ENCODE data around the gene ATP5PF. TPM values are rescaled to one million over a fixed set of nuclear protein-coding genes. Genes with fewer than 3 reads are reported as not detected.

ATP5PF gene
- total RNA-seq, 6 experiments from 2014 or later = 144 to 166 (median 161) TPM

DNA sequence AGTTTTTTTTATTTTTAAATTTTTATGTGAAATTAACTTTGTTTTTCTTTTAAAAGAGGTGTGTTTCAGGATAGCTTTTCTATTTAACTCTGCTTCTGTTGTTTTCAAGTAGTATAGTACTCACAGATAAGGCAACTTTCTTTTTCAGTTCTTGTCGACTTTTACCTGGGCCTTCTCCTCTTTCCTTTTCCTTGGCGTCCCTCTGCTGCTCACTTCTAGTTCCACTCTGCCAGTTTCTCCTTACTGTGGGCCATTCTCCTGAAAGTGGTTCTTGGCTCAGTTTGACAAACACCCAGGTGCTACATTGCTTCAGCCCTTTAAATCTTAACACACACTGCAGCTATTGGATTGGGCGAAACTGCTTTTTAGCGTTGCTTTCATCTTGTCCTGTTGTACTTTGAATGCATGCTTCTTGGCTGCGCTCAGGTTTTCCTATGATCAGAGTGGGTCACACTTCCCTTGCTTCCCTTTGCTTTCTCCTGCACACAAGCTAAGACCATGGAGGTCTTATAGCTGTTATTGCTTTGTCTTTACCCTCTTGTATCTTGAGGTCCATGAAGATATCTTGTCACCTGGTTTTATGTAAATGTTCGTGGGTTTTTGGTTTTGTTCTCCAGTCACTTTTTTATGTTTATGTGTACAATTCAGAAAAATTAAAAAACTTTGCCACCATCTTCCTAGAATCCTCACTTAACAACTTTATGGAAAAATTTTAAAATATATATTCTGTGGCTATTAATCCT is 21.7 kb upstream of the ATP5PF start:
- no peak for TF ChIP-seq CTCF (IDR thresholded peaks at IDR 0.05)
- H3K27ac Mint-ChIP-seq = peak overlapping the region; percentile 25; the same call in 1 of the 2 replicates
- H3K4me1 Mint-ChIP-seq (ENCODE audit: low read depth) = no peaks in the 10 kb centered on the region; the same call in 1 of the 2 replicates
- no peak overlapping the region for H3K4me3 Mint-ChIP-seq
- no peaks in the 10 kb centered on the region for H3K9me3 Mint-ChIP-seq
- H3K27me3 Mint-ChIP-seq (ENCODE audit: insufficient read depth) = no peaks in the 10 kb centered on the region
- peaks cover 11% of the 10 kb centered on the region; the same call in 1 of the 2 replicates for H3K36me3 Mint-ChIP-seq (ENCODE audit: low read depth)
- DNase-seq = no peak

- Mint-ChIP-seq H3K4me3 (no peak overlapping the region), H3K36me3 (ENCODE audit: low read depth) (peaks cover 11% of the 10 kb centered on the region; the same call in 1 of the 2 replicates), H3K9me3 (no peaks in the 10 kb centered on the region), H3K4me1 (ENCODE audit: low read depth) (no peaks in the 10 kb centered on the region; the same call in 1 of the 2 replicates), H3K27me3 (ENCODE audit: insufficient read depth) (no peaks in the 10 kb centered on the region), H3K27ac (peak overlapping the region; percentile 23; the same call in 1 of the 2 replicates)
- no peak for DNase-seq
- no peak for TF ChIP-seq CTCF (IDR thresholded peaks at IDR 0.05)
Observed at GRCh38 chr21:25752416-25752815, 17.7 kb upstream of the ATP5PF start.

GRCh38 chr21:25750085-25750484 is 15.4 kb upstream of the ATP5PF start:
- no peaks in the 10 kb centered on the region for H3K27me3 Mint-ChIP-seq (ENCODE audit: insufficient read depth)
- no peak for TF ChIP-seq CTCF (IDR thresholded peaks at IDR 0.05)
- H3K4me3 Mint-ChIP-seq = no peak overlapping the region
- H3K27ac Mint-ChIP-seq = no peak overlapping the region
- peaks cover 11% of the 10 kb centered on the region; the same call in 1 of the 2 replicates for H3K36me3 Mint-ChIP-seq (ENCODE audit: low read depth)
- H3K4me1 Mint-ChIP-seq (ENCODE audit: low read depth) = no peaks in the 10 kb centered on the region; the same call in 1 of the 2 replicates
- DNase-seq = no peak
- H3K9me3 Mint-ChIP-seq = no peaks in the 10 kb centered on the region

DNA sequence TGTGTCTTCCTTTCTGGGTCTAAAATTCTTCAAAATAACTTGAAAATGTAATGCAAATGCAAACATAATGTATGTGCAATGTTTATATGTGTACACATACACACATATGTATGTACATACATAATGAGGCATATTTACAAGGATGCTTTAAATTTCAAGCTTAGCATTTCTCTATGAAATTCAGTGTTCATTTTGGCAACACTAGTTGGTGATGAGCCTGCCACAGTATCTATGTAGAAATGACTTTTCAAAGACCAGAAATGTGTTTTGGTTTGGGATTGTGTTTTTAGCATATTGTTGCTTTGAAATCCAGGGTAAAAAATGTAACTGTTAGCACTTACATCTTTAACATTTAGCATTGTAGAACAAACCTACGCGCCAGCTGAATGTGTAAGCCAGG is 10.2 kb upstream of the ATP5PF start:
- DNase-seq = no peak
- Mint-ChIP-seq H3K27ac (no peak overlapping the region), H3K4me3 (no peak overlapping the region), H3K9me3 (no peaks in the 10 kb centered on the region), H3K36me3 (ENCODE audit: low read depth) (no peaks in the 10 kb centered on the region), H3K4me1 (ENCODE audit: low read depth) (no peaks in the 10 kb centered on the region), H3K27me3 (ENCODE audit: insufficient read depth) (no peaks in the 10 kb centered on the region)
- TF ChIP-seq CTCF (IDR thresholded peaks at IDR 0.05) = no peak

DNA sequence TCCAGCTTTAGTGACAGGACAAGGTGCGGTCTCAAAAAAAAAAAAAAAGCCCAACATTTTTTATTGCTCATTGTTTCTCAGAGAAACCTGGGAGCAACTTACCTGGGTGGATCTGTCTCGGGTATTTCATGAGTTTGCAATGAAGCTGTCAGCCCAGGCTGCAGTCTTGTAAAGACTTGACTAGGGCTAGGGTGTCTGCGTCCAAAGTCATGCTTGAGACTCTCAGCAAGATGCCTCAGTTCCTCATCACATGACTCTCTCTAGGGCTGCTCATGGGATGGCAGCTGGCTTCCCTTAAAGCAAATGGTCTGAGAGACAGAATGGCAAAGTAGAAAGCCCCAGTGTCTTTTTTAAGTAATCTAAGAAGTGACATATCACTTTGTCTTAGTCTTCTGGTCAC is 8.2 kb upstream of the ATP5PF start:
- Mint-ChIP-seq H3K9me3 (no peaks in the 10 kb centered on the region), H3K27me3 (ENCODE audit: insufficient read depth) (no peaks in the 10 kb centered on the region; the same call in 1 of the 2 replicates)

More for the DNA sequence above, 8.2 kb upstream of the ATP5PF start:
- no peak overlapping the region for H3K27ac Mint-ChIP-seq
- DNase-seq = no peak
- H3K4me1 Mint-ChIP-seq (ENCODE audit: low read depth) = no peaks in the 10 kb centered on the region
- H3K36me3 Mint-ChIP-seq (ENCODE audit: low read depth) = no peaks in the 10 kb centered on the region
- TF ChIP-seq CTCF (IDR thresholded peaks at IDR 0.05) = no peak
- H3K4me3 Mint-ChIP-seq = no peak overlapping the region
